GM23248 (cell line): Measurements from ENCODE around the gene IFT43. TPM values are rescaled to one million over a fixed set of nuclear protein-coding genes. Genes with fewer than 3 reads are reported as not detected.

Source experiments
- DNase-seq: peaks from one replicate; pipeline ENCODE4 v3.0.0-alpha.2; 2015
- H2AFZ ChIP-seq: fragments of 200-600 bp; sonication (generic); 2 replicates; pipeline ENCODE4 v1.6.1; 2016; ENCODE audit warnings: antibody characterized with exemption
- H3F3A ChIP-seq: fragments of 200-600 bp; sonication (generic); 2 replicates; pipeline ENCODE4 v1.6.1; 2016; ENCODE audit warnings: mild to moderate bottlenecking, antibody characterized with exemption, mixed run types; ENCODE audit not compliant: insufficient read depth
- H3K27ac ChIP-seq: fragments of 200-600 bp; sonication (generic); 2 replicates; pipeline ENCODE4 v1.5.1; 2016; ENCODE audit warnings: mild to moderate bottlenecking
- H3K27me3 ChIP-seq: fragments of 200-600 bp; sonication (generic); replicated peaks from 2 replicates; pipeline ENCODE4 v1.6.1; 2016; ENCODE audit warnings: mild to moderate bottlenecking; ENCODE audit not compliant: insufficient read depth
- H3K36me3 ChIP-seq: fragments of 200-600 bp; sonication (generic); 2 replicates; pipeline ENCODE4 v1.6.1; 2016; ENCODE audit warnings: low read depth, mild to moderate bottlenecking
- H3K4me1 ChIP-seq: fragments of 200-600 bp; sonication (generic); 2 replicates; pipeline ENCODE4 v1.6.1; 2016; ENCODE audit warnings: mild to moderate bottlenecking; ENCODE audit not compliant: insufficient read depth
- H3K4me2 ChIP-seq: fragments of 200-600 bp; sonication (generic); one replicate; pipeline ENCODE4 v1.6.1; 2016; ENCODE audit warnings: mild to moderate bottlenecking; ENCODE audit not compliant: unreplicated experiment
- H3K4me3 ChIP-seq: fragments of 200-600 bp; sonication (generic); 2 replicates; pipeline ENCODE4 v1.5.1; 2016; ENCODE audit warnings: mild to moderate bottlenecking
- H3K79me2 ChIP-seq: fragments of 200-600 bp; sonication (generic); 2 replicates; pipeline ENCODE4 v1.6.1; 2016; ENCODE audit warnings: mild to moderate bottlenecking; ENCODE audit not compliant: insufficient read depth
- H3K9ac ChIP-seq: fragments of 200-600 bp; sonication (generic); 2 replicates; pipeline ENCODE4 v1.6.1; 2016; ENCODE audit warnings: mild to moderate bottlenecking
- H3K9me2 ChIP-seq: fragments of 200-600 bp; sonication (generic); 2 replicates; pipeline ENCODE4 v1.6.1; 2016; ENCODE audit warnings: mixed run types, mild to moderate bottlenecking, moderate library complexity; ENCODE audit not compliant: insufficient read depth
- H3K9me3 ChIP-seq: fragments of 200-600 bp; sonication (generic); one replicate; pipeline ENCODE4 v1.6.1; 2017; ENCODE audit warnings: low read depth
- H4K20me1 ChIP-seq: fragments of 200-600 bp; sonication (generic); 2 replicates; pipeline ENCODE4 v1.6.0; 2016; ENCODE audit not compliant: insufficient read depth
- EZH2 ChIP-seq: fragments of 200-600 bp; sonication (generic); IDR thresholded peaks from 2 replicates; pipeline ENCODE4 v1.6.1; 2018; ENCODE audit warnings: antibody characterized with exemption, mild to moderate bottlenecking; ENCODE audit not compliant: insufficient read depth, poor library complexity, severe bottlenecking
- EZH2phosphoT487 ChIP-seq: fragments of 200-600 bp; sonication (generic); IDR thresholded peaks from 2 replicates; pipeline ENCODE4 v1.6.1; 2018; ENCODE audit warnings: antibody characterized with exemption, moderate library complexity, mild to moderate bottlenecking, low read depth; ENCODE audit not compliant: insufficient read depth
- WGBS, 2 experiments: methylation state at CpG; one replicate each; pipeline ENCODE4 v1.1.6; 2015 to 2017; ENCODE audit warnings: low lambda C conversion rate in 2 of 2, low coverage in 1 of 2; ENCODE audit errors: missing lambda C conversion rate in 2 of 2; 5-methylcytosine and 5-hydroxymethylcytosine counted together
- in situ Hi-C: fragments of 300-500 bp; cut with MboI; formaldehyde crosslinking; loops from 2 replicates; pipeline ENCODE4 v1.15.0; 2020
- polyA plus RNA-seq: library from polyadenylated mRNA; unstranded; fragments of >200 nt; fragmentation: Nextera tagmentation; extraction: Ambion mirVana; gene quantifications from 2 replicates; pipeline ENCODE4 v1.2.1, GENCODE V29; 2016
- total RNA-seq: library from RNA; depleted of rRNA; stranded (reverse); fragments of >200 nt; shearing (Covaris generic); gene quantifications from 2 replicates; pipeline ENCODE4 v1.2.3, GENCODE V29; 2014

Gene IFT43
- total and polyA plus RNA-seq, 2 experiments from 2014 or later, result 41.4 to 67.9 TPM

GRCh38 chr14:76081642-76082041 lies 96.1 kb downstream of the IFT43 start:
- no peak overlapping the region for H3K4me3 ChIP-seq
- no peak overlapping the region for H3K4me2 ChIP-seq
- H3F3A ChIP-seq, result no peaks in the 10 kb centered on the region
- in situ Hi-C loops, result no loop called here
- no peaks in the 10 kb centered on the region for H3K9me2 ChIP-seq
- no peak for TF ChIP-seq EZH2phosphoT487
- no peak for TF ChIP-seq EZH2
- H3K9me3 ChIP-seq, result no peaks in the 10 kb centered on the region
- H3K27me3 ChIP-seq, result no peaks in the 10 kb centered on the region
- no peak overlapping the region for H3K27ac ChIP-seq
- no peak for DNase-seq
- H3K9ac ChIP-seq, result no peak overlapping the region
- H2AFZ ChIP-seq, result no peak overlapping the region
- H3K36me3 ChIP-seq, result no peaks in the 10 kb centered on the region
- H3K4me1 ChIP-seq, result no peaks in the 10 kb centered on the region
- H3K79me2 ChIP-seq, result no peaks in the 10 kb centered on the region
- WGBS, 2 experiments, result 95 to 96% methylated on average over 7 of the region's 7 CpGs
- no peaks in the 10 kb centered on the region for H4K20me1 ChIP-seq

GRCh38 chr14:76083796-76084765 lies 98.5 kb downstream of the IFT43 start:
- TF ChIP-seq EZH2 (no peak), EZH2phosphoT487 (no peak)
- in situ Hi-C loops, result no loop called here
- WGBS, 2 experiments, result 88% methylated on average over 23 to 25 of the region's 25 CpGs

GRCh38 chr14:76085358-76085757 lies 99.8 kb downstream of the IFT43 start:
- DNase-seq, result no peak
- Histone ChIP-seq H3K9me3 (no peaks in the 10 kb centered on the region), H3K4me1 (no peaks in the 10 kb centered on the region; the same call in 1 of the 2 replicates), H3K27ac (no peak overlapping the region), H2AFZ (no peak overlapping the region), H3K9me2 (no peaks in the 10 kb centered on the region), H4K20me1 (no peaks in the 10 kb centered on the region), H3K27me3 (no peaks in the 10 kb centered on the region), H3K36me3 (no peaks in the 10 kb centered on the region), H3K4me3 (no peak overlapping the region), H3F3A (no peaks in the 10 kb centered on the region), H3K9ac (no peak overlapping the region), H3K4me2 (no peak overlapping the region), H3K79me2 (no peaks in the 10 kb centered on the region)
- 84 to 85% methylated on average over 3 of the region's 3 CpGs for WGBS, 2 experiments
- in situ Hi-C loops, result no loop called here
- no peak for TF ChIP-seq EZH2phosphoT487
- no peak for TF ChIP-seq EZH2

More at GRCh38 chr14:76083796-76084765, 98.5 kb downstream of the IFT43 start:
- Histone ChIP-seq H3K36me3 (no peaks in the 10 kb centered on the region), H3K79me2 (no peaks in the 10 kb centered on the region), H3K9me3 (no peaks in the 10 kb centered on the region), H3K9me2 (no peaks in the 10 kb centered on the region), H4K20me1 (no peaks in the 10 kb centered on the region), H3K4me1 (no peaks in the 10 kb centered on the region), H3K4me3 (no peak overlapping the region), H3K27ac (no peak overlapping the region), H3K9ac (no peak overlapping the region), H3F3A (no peaks in the 10 kb centered on the region), H3K4me2 (no peak overlapping the region), H3K27me3 (no peaks in the 10 kb centered on the region), H2AFZ (no peak overlapping the region)
- no peak for DNase-seq

GRCh38 chr14:76086636-76087035 lies 101.1 kb downstream of the IFT43 start:
- in situ Hi-C loops, result no loop called here
- Histone ChIP-seq H3K27ac (no peak overlapping the region), H3K4me3 (no peak overlapping the region), H3K79me2 (no peaks in the 10 kb centered on the region), H3K36me3 (no peaks in the 10 kb centered on the region), H3K9me3 (no peaks in the 10 kb centered on the region), H3K9ac (no peak overlapping the region), H2AFZ (no peak overlapping the region), H3F3A (no peaks in the 10 kb centered on the region), H3K4me2 (no peak overlapping the region), H3K4me1 (no peaks in the 10 kb centered on the region; the same call in 1 of the 2 replicates), H3K27me3 (no peaks in the 10 kb centered on the region), H4K20me1 (no peaks in the 10 kb centered on the region), H3K9me2 (no peaks in the 10 kb centered on the region)
- TF ChIP-seq EZH2, result no peak
- TF ChIP-seq EZH2phosphoT487, result no peak
- WGBS, 2 experiments, result 69 to 72% methylated on average over 3 to 4 of the region's 4 CpGs
- DNase-seq, result no peak
